H9 (cell line): ENCODE results near the gene ZBTB16. TPM values are rescaled to one million over a fixed set of nuclear protein-coding genes. Genes with fewer than 3 reads are reported as not detected.

ENCODE experiments used
- DNase-seq: peaks from one replicate; pipeline ENCODE4 v3.0.0-alpha.2; 2017
- H2AFZ ChIP-seq: one replicate; pipeline ENCODE4 v1.6.1; 2013; ENCODE audit warnings: mild to moderate bottlenecking, low read length, control low read depth, moderate library complexity
- H2AK5ac ChIP-seq: 2 replicates; pipeline ENCODE4 v1.6.1; 2013; ENCODE audit warnings: low read length, control low read depth, mixed read lengths; ENCODE audit not compliant: insufficient read length
- H2BK120ac ChIP-seq: one replicate; pipeline ENCODE4 v1.6.1; 2013; ENCODE audit warnings: low read depth, mild to moderate bottlenecking, low read length, control low read depth, inconsistent platforms; ENCODE audit not compliant: poor library complexity, severe bottlenecking
- H2BK12ac ChIP-seq: 2 replicates; pipeline ENCODE4 v1.6.1; 2013; ENCODE audit warnings: low read length, control low read depth, mixed read lengths, low read depth; ENCODE audit not compliant: insufficient read length
- H2BK15ac ChIP-seq: 2 replicates; pipeline ENCODE4 v1.6.1; 2013; ENCODE audit warnings: low read depth, low read length, control low read depth
- H2BK20ac ChIP-seq: one replicate; pipeline ENCODE4 v1.6.1; 2013; ENCODE audit warnings: low read depth, mild to moderate bottlenecking, low read length, control low read depth, inconsistent platforms; ENCODE audit not compliant: poor library complexity, severe bottlenecking
- H2BK5ac ChIP-seq: 2 replicates; pipeline ENCODE4 v1.6.1; 2013; ENCODE audit warnings: low read length, control low read depth, mixed read lengths; ENCODE audit not compliant: insufficient read length
- H3K14ac ChIP-seq: 2 replicates; pipeline ENCODE4 v1.6.1; 2013; ENCODE audit warnings: low read length, control low read depth; ENCODE audit not compliant: insufficient read depth
- H3K18ac ChIP-seq: 2 replicates; pipeline ENCODE4 v1.6.1; 2013; ENCODE audit warnings: low read depth, mild to moderate bottlenecking, mixed read lengths, low read length, control low read depth; ENCODE audit not compliant: insufficient read length
- H3K23ac ChIP-seq: 2 replicates; pipeline ENCODE4 v1.6.1; 2013; ENCODE audit warnings: low read length, control low read depth, mixed read lengths, low read depth; ENCODE audit not compliant: insufficient read length
- H3K23me2 ChIP-seq: 2 replicates; pipeline ENCODE4 v1.6.1; 2013; ENCODE audit warnings: low read depth, mild to moderate bottlenecking, mixed read lengths, low read length, control low read depth; ENCODE audit not compliant: insufficient read length, poor library complexity, severe bottlenecking
- H3K27ac ChIP-seq: 2 replicates; pipeline ENCODE4 v1.5.1; 2013; ENCODE audit warnings: low read length, control low read depth, mixed read lengths, low read depth; ENCODE audit not compliant: insufficient read length
- H3K27me3 ChIP-seq: 2 replicates; pipeline ENCODE4 v1.6.1; 2013; ENCODE audit warnings: low read length, control low read depth, inconsistent platforms; ENCODE audit not compliant: insufficient read depth
- H3K4ac ChIP-seq: 2 replicates; pipeline ENCODE4 v1.6.1; 2013; ENCODE audit warnings: low read depth, mild to moderate bottlenecking, control low read depth, inconsistent platforms, low read length, moderate library complexity
- H3K4me1 ChIP-seq: 2 replicates; pipeline ENCODE4 v1.6.1; 2013; ENCODE audit warnings: low read length, control low read depth, inconsistent platforms; ENCODE audit not compliant: insufficient read depth
- H3K4me2 ChIP-seq: 2 replicates; pipeline ENCODE4 v1.6.1; 2013; ENCODE audit warnings: low read length, control low read depth, mixed read lengths; ENCODE audit not compliant: insufficient read length, insufficient read depth
- H3K56ac ChIP-seq: 2 replicates; pipeline ENCODE4 v1.6.1; 2013; ENCODE audit warnings: low read depth, mild to moderate bottlenecking, mixed read lengths, low read length, control low read depth; ENCODE audit not compliant: insufficient read length
- H3K79me1 ChIP-seq: 2 replicates; pipeline ENCODE4 v1.6.1; 2013; ENCODE audit warnings: low read depth, mild to moderate bottlenecking, moderate library complexity, low read length, control low read depth, inconsistent platforms; ENCODE audit not compliant: insufficient read depth, poor library complexity, severe bottlenecking
- H3K79me2 ChIP-seq: 2 replicates; pipeline ENCODE4 v1.6.1; 2013; ENCODE audit warnings: low read length, control low read depth, inconsistent platforms; ENCODE audit not compliant: insufficient read depth
- H3K9ac ChIP-seq: 2 replicates; pipeline ENCODE4 v1.6.1; 2013; ENCODE audit warnings: low read length, control low read depth, mixed read lengths; ENCODE audit not compliant: insufficient read length; ENCODE audit errors: extremely low read depth
- H3K9me3 ChIP-seq: one replicate; pipeline ENCODE4 v1.6.1; 2013; ENCODE audit warnings: low read depth, low read length, inconsistent platforms; ENCODE audit not compliant: control insufficient read depth
- H3T11ph ChIP-seq: one replicate; pipeline ENCODE4 v1.6.1; 2013; ENCODE audit warnings: mild to moderate bottlenecking, low read length, control low read depth, inconsistent platforms
- H4K20me1 ChIP-seq: one replicate; pipeline ENCODE4 v1.6.1; 2013; ENCODE audit not compliant: control insufficient read depth, insufficient read length, insufficient read depth
- H4K5ac ChIP-seq: 2 replicates; pipeline ENCODE4 v1.6.1; 2013; ENCODE audit warnings: low read depth, mild to moderate bottlenecking, mixed read lengths, low read length, control low read depth; ENCODE audit not compliant: insufficient read length
- H4K8ac ChIP-seq: replicated peaks from 2 replicates; pipeline ENCODE4 v1.6.1; 2013; ENCODE audit warnings: low read length, control low read depth, mixed read lengths, low read depth; ENCODE audit not compliant: insufficient read length
- H4K91ac ChIP-seq: 2 replicates; pipeline ENCODE4 v1.6.1; 2013; ENCODE audit warnings: low read depth, mild to moderate bottlenecking, moderate library complexity, mixed read lengths, low read length, control low read depth; ENCODE audit not compliant: insufficient read length
- H3K27ac Mint-ChIP-seq, 3 experiments: 2 replicates in 2 of 3; 3 replicates in 1 of 3; pipeline ENCODE4 v1.8.0; 2020 to 2021; ENCODE audit warnings: mixed read lengths in 3 of 3, mild to moderate bottlenecking in 1 of 3, moderate library complexity in 1 of 3
- H3K27me3 Mint-ChIP-seq: 2 replicates; pipeline ENCODE4 v1.8.0; 2021; ENCODE audit warnings: low read depth, mild to moderate bottlenecking, moderate library complexity, mixed read lengths
- H3K36me3 Mint-ChIP-seq, 3 experiments: 2 replicates in 2 of 3; 3 replicates in 1 of 3; pipeline ENCODE4 v1.8.0; 2020 to 2021; ENCODE audit warnings: low read depth in 3 of 3, mixed read lengths in 3 of 3; ENCODE audit not compliant: insufficient read depth in 1 of 3
- H3K4me1 Mint-ChIP-seq, 2 experiments: 2 replicates each; pipeline ENCODE4 v1.8.0; 2020; ENCODE audit warnings: mixed read lengths in 2 of 2
- H3K4me3 Mint-ChIP-seq, 2 experiments: 2 replicates in 1 of 2; 3 replicates in 1 of 2; pipeline ENCODE4 v1.8.0; 2020 to 2021; ENCODE audit warnings: mild to moderate bottlenecking in 2 of 2, mixed read lengths in 2 of 2, moderate library complexity in 1 of 2
- H3K9me3 Mint-ChIP-seq, 2 experiments: 2 replicates in 1 of 2; 3 replicates in 1 of 2; pipeline ENCODE4 v1.8.0; 2020; ENCODE audit warnings: mild to moderate bottlenecking in 2 of 2, mixed read lengths in 2 of 2, moderate library complexity in 1 of 2
- CTCF ChIP-seq: fragments of 200-600 bp; sonication (generic); conservative IDR thresholded peaks from 3 replicates; pipeline ENCODE4 v1.8.0; 2021; ENCODE audit warnings: antibody characterized with exemption, mild to moderate bottlenecking
- WGBS: extraction: QIAGEN DNeasy Blood & Tissue Kit; methylation state at CpG from one replicate; pipeline ENCODE4 v1.1.7; 2013; ENCODE audit warnings: missing lambda C conversion rate, low lambda C conversion rate, mixed read lengths; ENCODE audit not compliant: insufficient read length; ENCODE audit errors: extremely low coverage; 5-methylcytosine and 5-hydroxymethylcytosine counted together
- total RNA-seq: library from RNA; stranded (reverse); gene quantifications from 2 replicates; pipeline ENCODE4 v1.2.1, GENCODE V29; 2021

Gene ZBTB16
- total RNA-seq, 1 experiment from 2014 or later: not detected

DNA sequence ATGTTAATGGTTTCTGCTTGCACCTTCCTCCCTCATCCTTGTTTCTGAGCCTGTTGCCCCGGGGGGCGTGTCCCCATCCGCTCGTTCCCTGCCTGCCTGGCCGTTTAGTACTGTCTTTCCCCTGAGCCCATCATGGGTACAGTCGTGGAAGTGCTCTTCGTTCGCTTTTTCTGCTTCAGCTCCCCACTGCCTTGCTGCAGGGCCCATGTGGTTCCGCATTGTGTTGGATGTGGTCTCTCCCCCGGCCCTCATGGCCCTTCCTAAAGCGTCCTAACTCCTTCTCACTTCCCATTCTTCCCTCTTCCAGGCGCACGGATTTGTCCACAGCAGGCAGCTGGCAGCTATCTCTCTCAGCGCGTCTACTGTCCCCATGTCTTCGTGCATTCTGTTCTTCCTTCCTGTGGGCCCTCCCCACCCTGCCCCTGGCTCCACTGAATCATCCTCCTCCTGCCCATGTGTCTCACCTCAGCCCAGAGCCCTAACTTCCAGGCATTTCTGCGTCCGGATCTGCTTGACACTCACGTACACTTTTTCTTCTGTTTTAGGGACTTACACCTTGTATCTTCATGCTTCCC lies 98.1 kb downstream of the ZBTB16 start:
- Histone ChIP-seq H3K4ac (no peak overlapping the region), H3K27me3 (no peaks in the 10 kb centered on the region; the same call in 1 of the 2 replicates), H3K4me2 (no peak overlapping the region), H2BK120ac (no peak overlapping the region), H3K23me2 (no peaks in the 10 kb centered on the region), H2BK20ac (no peak overlapping the region), H3K18ac (no peak overlapping the region), H3K79me2 (no peaks in the 10 kb centered on the region), H2BK5ac (no peak overlapping the region), H3K79me1 (no peaks in the 10 kb centered on the region), H3K14ac (no peak overlapping the region), H3K4me1 (peaks cover 4% of the 10 kb centered on the region; the same call in 1 of the 2 replicates), H3K56ac (no peak overlapping the region), H2BK12ac (no peak overlapping the region), H2BK15ac (no peak overlapping the region), H3K27ac (no peak overlapping the region), H4K91ac (no peak overlapping the region), H2AK5ac (no peak overlapping the region), H3K23ac (no peak overlapping the region), H4K20me1 (no peaks in the 10 kb centered on the region), H4K8ac (no peak overlapping the region), H3K9ac (no peak overlapping the region), H4K5ac (no peak overlapping the region), H3T11ph (no peak overlapping the region), H2AFZ (no peak overlapping the region), H3K9me3 (no peaks in the 10 kb centered on the region)
- H3K36me3 Mint-ChIP-seq: no peaks in the 10 kb centered on the region; a peak in 1 of 7 replicates
- DNase-seq: no peak
- no CpG with 5 or more reads among the region's 19 CpGs for WGBS
- no peak for TF ChIP-seq CTCF
- H3K4me3 Mint-ChIP-seq: no peak overlapping the region
- H3K9me3 Mint-ChIP-seq: no peaks in the 10 kb centered on the region
- peaks cover 11 to 18% of the 10 kb centered on the region in 2 experiments for H3K4me1 Mint-ChIP-seq
- peaks cover 18% of the 10 kb centered on the region for H3K27me3 Mint-ChIP-seq
- no peak overlapping the region for H3K27ac Mint-ChIP-seq
